PC-3 (cell line): ENCODE measurements around the gene AHNAK2. TPM values are rescaled to one million over a fixed set of nuclear protein-coding genes. Genes with fewer than 3 reads are reported as not detected.

ENCODE experiments used
- ATAC-seq: fragments of 200-7000 bp; cut with Tn5 transposase; 2 replicates; pipeline ENCODE4 v1.9.1; 2020; ENCODE audit warnings: mild to moderate bottlenecking, moderate library complexity
- BruUV-seq: library from RNA; stranded (reverse); fragments of 400-500 nt; replicated peaks from 2 replicates; lab custom pipeline; 2021; lab: Mats Ljungman, UMichigan
- CTCF ChIA-PET: fragments of 300-600 bp; sonication (Branson Sonifier 250); formaldehyde crosslinking; loops from one replicate; lab custom pipeline; 2022; ENCODE audit warnings: antibody characterized with exemption; lab: Charles Lee
- POLR2A ChIA-PET: fragments of 300-600 bp; sonication (Branson Sonifier 250); formaldehyde crosslinking; loops from one replicate; lab custom pipeline; 2022; ENCODE audit warnings: antibody characterized with exemption; ENCODE audit not compliant: unreplicated experiment; lab: Charles Lee
- DNase-seq: peaks from one replicate; pipeline ENCODE4 v3.0.0-alpha.2; 2015
- H2AFZ ChIP-seq: fragments of 300-600 bp; sonication (generic); 2 replicates; pipeline ENCODE4 v1.6.0; 2016; ENCODE audit warnings: antibody characterized with exemption, low read length
- H3F3A ChIP-seq: fragments of 300-600 bp; sonication (generic); one replicate; pipeline ENCODE4 v1.6.0; 2017; ENCODE audit warnings: antibody characterized with exemption, low read length, control low read depth, mild to moderate bottlenecking; ENCODE audit not compliant: unreplicated experiment
- H3K27ac ChIP-seq: fragments of 300-600 bp; sonication (generic); 2 replicates; pipeline ENCODE4 v1.5.1; 2016; ENCODE audit warnings: mild to moderate bottlenecking, low read length
- H3K27me3 ChIP-seq: fragments of 300-600 bp; sonication (generic); 2 replicates; pipeline ENCODE4 v1.6.1; 2016; ENCODE audit warnings: low read length, mixed read lengths
- H3K36me3 ChIP-seq: fragments of 300-600 bp; sonication (generic); 2 replicates; pipeline ENCODE4 v1.6.1; 2016; ENCODE audit warnings: low read depth, mixed run types, low read length, mixed read lengths
- H3K4me1 ChIP-seq: fragments of 300-600 bp; sonication (generic); 2 replicates; pipeline ENCODE4 v1.5.1; 2016; ENCODE audit warnings: low read length; ENCODE audit not compliant: insufficient read depth
- H3K4me2 ChIP-seq: fragments of 300-600 bp; sonication (generic); 2 replicates; pipeline ENCODE4 v1.6.0; 2016; ENCODE audit warnings: low read length
- H3K4me3 ChIP-seq: fragments of 300-600 bp; sonication (generic); 2 replicates; pipeline ENCODE4 v1.5.1; 2016; ENCODE audit warnings: mild to moderate bottlenecking, low read length, mixed read lengths
- H3K79me2 ChIP-seq: fragments of 300-600 bp; sonication (generic); 2 replicates; pipeline ENCODE4 v1.6.1; 2017; ENCODE audit warnings: low read length, mixed read lengths
- H3K9ac ChIP-seq: fragments of 300-600 bp; sonication (generic); 2 replicates; pipeline ENCODE4 v1.6.0; 2016; ENCODE audit warnings: mild to moderate bottlenecking, low read length
- H3K9me2 ChIP-seq: fragments of 300-600 bp; sonication (generic); replicated peaks from 2 replicates; pipeline ENCODE4 v1.6.1; 2016; ENCODE audit warnings: mixed run types, low read length, mixed read lengths
- H3K9me3 ChIP-seq: fragments of 300-600 bp; sonication (generic); 2 replicates; pipeline ENCODE4 v1.6.1; 2016; ENCODE audit warnings: low read length, mixed read lengths
- H4K20me1 ChIP-seq: fragments of 300-600 bp; sonication (generic); 2 replicates; pipeline ENCODE4 v1.6.1; 2016; ENCODE audit warnings: low read length, mixed read lengths
- CTCF ChIP-seq: fragments of 300-600 bp; sonication (generic); conservative IDR thresholded peaks from 2 replicates; pipeline ENCODE4 v1.5.1; 2017; ENCODE audit warnings: antibody characterized with exemption, low read depth, mild to moderate bottlenecking, low read length
- EZH2 ChIP-seq: fragments of 300-600 bp; sonication (generic); IDR thresholded peaks from one replicate; pipeline ENCODE4 v1.6.1; 2017; ENCODE audit warnings: antibody characterized with exemption, mild to moderate bottlenecking, low read length; ENCODE audit not compliant: unreplicated experiment
- EZH2phosphoT487 ChIP-seq: fragments of 300-600 bp; sonication (generic); IDR thresholded peaks from 2 replicates; pipeline ENCODE4 v1.6.1; 2018; ENCODE audit warnings: mild to moderate bottlenecking, antibody characterized with exemption, low read length, borderline replicate concordance
- intact Hi-C: fragments of 100-400 bp; cut with micrococcal nuclease; formaldehyde crosslinking; loops from 2 replicates; pipeline ENCODE4 v1.9.0; 2023
- total RNA-seq: library from RNA; depleted of rRNA; stranded (reverse); fragments of >200 nt; gene quantifications from 2 replicates; pipeline ENCODE4 v1.2.3, GENCODE V29; 2014

AHNAK2 gene
- total RNA-seq, 1 experiment from 2014 or later = 25.0 TPM

- CTCF ChIA-PET = interaction anchor here (0.6 kb wide), 1 partner anchor 64 kb away, joined by 3 read pairs; no protein-coding TSS in a partner anchor
- Histone ChIP-seq H3K4me2 (0 out of 2 replicates have a peak overlapping the region, but pooled peaks have one; percentile 22), H3K36me3 (no peaks in the 10 kb centered on the region), H3F3A (no peaks in the 10 kb centered on the region), H3K9me3 (no peaks in the 10 kb centered on the region), H4K20me1 (no peaks in the 10 kb centered on the region), H3K27ac (no peak overlapping the region), H3K4me1 (no peaks in the 10 kb centered on the region), H3K27me3 (no peaks in the 10 kb centered on the region), H3K4me3 (no peak overlapping the region), H3K9me2 (no peaks in the 10 kb centered on the region), H3K9ac (no peak overlapping the region), H2AFZ (no peak overlapping the region), H3K79me2 (no peaks in the 10 kb centered on the region)
- intact Hi-C loops = loop anchor here (5.0 kb wide), 1 partner anchor 38 kb away; no protein-coding TSS in a partner anchor
- peak; percentile 3; the same call in 1 of the 2 replicates for ATAC-seq
- POLR2A ChIA-PET = interaction anchor here (0.6 to 0.8 kb wide), 2 partner anchors 35 to 39 kb away, joined by 4 to 8 read pairs; no protein-coding TSS in a partner anchor
- TF ChIP-seq EZH2 = no peak
- TF ChIP-seq EZH2phosphoT487 = no peak
- no peak for DNase-seq
- BruUV-seq = no TSS peak
Observed at GRCh38 chr14:104933746-104934733, 44.1 kb downstream of the AHNAK2 start.

GRCh38 chr14:104932676-104933631 lies 45.2 kb downstream of the AHNAK2 start:
- Histone ChIP-seq H3K79me2 (no peaks in the 10 kb centered on the region), H4K20me1 (no peaks in the 10 kb centered on the region), H3K4me3 (peak overlapping the region; percentile 64), H3K27me3 (no peaks in the 10 kb centered on the region), H3F3A (no peaks in the 10 kb centered on the region), H3K9ac (peak overlapping the region; percentile 71), H3K4me1 (no peaks in the 10 kb centered on the region), H3K4me2 (peak overlapping the region; percentile 85), H3K9me2 (no peaks in the 10 kb centered on the region), H3K36me3 (no peaks in the 10 kb centered on the region), H3K27ac (no peak overlapping the region), H3K9me3 (no peaks in the 10 kb centered on the region), H2AFZ (peak overlapping the region; percentile 89)
- intact Hi-C loops = loop anchor here (5.0 kb wide), 1 partner anchor 39 kb away; no protein-coding TSS in a partner anchor
- ChIA-PET POLR2A (interaction anchor here (0.8 kb wide), 1 partner anchor 40 kb away, joined by 4 read pairs; no protein-coding TSS in a partner anchor), CTCF (interaction anchor here (0.6 to 0.8 kb wide), 2 partner anchors 40 to 93 kb away, joined by 3 to 7 read pairs; no protein-coding TSS in a partner anchor)
- DNase-seq = peak; percentile 93
- TF ChIP-seq CTCF = peak; percentile 46
- no peak for TF ChIP-seq EZH2phosphoT487
- ATAC-seq = peak; percentile 81
- BruUV-seq = no TSS peak
